ENCODE data around the gene LMX1A. TPM values are rescaled to one million over a fixed set of nuclear protein-coding genes. Genes with fewer than 3 reads are reported as not detected.

The LMX1A gene
- total RNA-seq, 1 experiment from 2014 or later: not detected

DNA sequence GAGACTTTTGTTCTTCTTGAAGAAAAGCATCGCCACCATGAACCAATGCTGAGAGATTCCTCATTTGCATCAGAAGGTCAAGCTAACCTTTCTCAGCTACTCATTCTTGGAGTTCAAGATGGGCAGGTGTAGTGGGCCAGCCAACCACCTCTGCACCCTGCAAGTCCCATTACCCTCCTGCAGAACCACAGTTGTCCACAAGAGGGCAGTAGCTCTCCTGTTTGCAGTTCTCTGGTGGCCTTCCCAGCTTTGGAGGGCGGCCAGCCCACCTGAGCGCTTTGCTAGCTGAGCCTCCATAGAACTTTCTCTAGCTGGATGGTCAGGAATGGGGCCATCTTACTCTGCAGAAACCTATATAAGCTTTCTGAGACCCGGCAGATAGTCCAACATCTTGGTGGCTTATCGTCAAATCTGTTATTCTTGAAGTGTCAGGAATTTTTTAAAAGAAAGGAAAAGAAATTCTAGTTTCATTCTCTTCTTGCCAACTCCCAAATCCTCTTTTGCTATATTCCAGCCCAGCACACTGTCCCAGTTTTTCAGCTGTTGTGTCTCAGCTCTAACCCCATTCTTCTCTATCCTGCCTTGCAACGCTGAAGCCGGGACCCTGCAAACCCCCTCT, 11.0 kb upstream of the LMX1A start:
- DNase-seq (ENCODE audit: low spot score): peak; percentile 65

DNA sequence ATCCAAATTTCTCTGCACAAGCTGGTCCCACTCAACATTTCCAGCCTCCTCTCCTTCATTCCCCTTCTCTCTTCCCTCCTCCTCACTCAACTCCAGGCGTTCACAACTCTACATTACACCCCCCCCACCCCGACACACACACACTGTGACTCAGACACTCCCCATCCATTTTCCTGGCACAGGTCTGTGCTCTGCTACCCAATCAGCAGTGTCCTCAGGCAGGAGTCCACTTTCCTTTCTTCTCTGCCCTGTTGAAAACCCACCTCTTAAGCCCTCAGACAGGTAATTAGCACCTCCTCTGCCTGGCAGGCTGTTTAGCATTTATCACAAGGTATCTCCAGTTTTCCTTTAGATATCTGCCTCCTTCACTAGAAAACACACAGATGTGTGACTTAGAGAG, 8.8 kb upstream of the LMX1A start:
- no peak for DNase-seq (ENCODE audit: low spot score)

DNA sequence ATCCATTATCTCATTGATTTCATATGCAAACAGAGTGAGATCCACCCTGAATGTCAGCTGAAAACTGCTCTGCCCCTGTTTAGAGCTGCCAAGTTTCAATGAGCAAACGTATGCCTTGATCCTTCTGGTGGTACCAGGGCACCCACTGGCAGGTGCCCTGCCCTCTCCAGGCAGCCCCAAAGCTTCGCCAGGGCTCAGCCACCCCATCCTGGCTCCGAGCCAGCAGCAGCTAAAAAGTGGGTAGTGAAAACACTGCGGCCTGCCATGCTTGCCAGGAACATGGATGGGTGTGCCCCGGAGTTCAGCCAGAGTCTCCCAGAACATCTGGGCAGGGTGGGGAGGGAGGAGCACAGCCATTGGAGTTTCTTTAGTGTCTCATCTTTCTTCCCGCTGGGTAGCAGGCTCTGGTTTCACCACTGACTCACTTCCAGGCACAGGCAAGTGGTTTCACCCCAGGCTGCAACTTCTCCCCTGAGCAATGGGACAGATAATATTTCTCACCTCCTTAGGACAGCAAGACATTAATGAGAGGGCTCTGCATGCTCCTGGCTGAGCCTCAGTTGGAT, 8.1 kb upstream of the LMX1A start:
- no peak for DNase-seq (ENCODE audit: low spot score)

DNA sequence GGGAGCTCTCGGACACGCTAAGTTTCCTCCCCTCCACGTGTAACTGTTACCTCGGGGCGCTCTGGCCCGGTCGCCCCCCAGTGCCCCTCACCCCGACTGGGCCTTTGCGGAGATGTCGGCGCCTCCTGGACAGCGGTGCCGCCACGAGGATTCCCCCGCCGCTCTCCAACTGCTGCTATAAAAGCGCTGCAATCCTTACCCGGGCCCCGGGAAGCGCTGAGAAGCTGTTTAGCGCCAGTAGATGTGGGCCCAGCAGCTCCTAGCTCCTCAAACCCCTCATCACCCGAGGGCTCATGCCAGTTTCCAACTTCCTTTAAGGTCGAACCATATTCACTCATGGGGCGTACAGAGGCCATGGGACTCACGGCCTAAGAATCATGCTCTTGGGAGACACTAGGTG, 361 bp upstream of the LMX1A start:
- no peak for DNase-seq (ENCODE audit: low spot score)

DNA sequence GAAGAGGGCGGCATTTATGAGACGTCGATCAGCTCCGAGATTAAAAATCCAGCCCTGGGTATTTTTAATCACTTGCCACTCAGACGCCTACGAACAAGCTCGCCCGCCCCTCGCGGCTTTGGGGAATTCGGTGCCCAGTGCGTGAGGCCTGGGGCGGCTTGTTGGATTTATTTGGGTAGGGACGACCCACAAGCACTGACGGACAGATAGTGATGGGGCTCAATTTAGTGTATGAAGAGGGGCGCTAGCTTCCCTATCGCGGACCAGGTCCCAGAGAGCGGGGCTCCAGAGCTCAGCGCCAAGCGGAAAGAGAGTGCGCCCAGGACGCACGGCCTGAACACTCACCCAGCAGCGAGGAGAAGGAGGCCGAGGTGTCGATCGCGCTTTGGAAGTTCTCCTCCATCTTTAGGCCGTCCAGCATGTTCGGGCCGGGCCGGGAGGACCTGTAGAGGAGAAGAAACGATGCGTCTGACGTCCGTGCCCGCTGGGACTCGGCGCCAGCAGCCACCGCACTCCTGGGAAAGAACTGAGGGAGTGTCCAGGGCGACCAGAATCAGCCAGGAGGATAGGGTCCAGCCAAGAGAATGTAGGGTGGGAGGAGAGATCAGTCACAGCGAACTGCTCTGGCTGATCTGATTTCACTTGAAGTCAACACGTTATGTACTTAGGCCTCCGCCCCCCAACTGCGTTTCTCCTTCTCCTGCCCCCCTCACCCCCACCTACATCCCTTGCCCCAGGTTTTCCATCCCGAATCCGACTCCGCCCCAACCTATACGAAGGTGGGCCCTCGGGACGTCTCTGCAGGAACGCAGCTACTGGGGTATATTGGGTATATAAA, 1.2 kb downstream of the LMX1A start:
- DNase-seq (ENCODE audit: low spot score): no peak

DNA sequence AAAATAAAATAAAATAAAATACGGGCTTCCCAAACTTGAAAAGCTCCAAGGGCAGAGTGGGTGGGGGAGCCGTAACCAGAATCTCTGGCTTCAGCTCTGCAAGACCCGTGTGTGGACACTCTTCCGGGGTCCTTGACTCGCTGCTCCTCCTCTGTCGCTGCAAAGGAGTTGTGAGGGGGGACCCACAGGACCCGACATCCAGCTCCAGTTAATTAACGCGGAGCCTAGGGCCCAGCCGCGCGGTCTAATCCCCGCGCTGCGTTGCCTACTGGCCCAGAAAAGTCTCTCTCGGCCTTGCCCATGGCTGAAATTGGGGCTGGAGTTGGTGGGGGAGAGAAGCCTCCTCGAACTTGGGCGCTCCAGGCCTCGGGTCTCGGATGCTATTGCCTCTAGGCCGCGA, 1.8 kb downstream of the LMX1A start:
- no peak for DNase-seq (ENCODE audit: low spot score)

DNA sequence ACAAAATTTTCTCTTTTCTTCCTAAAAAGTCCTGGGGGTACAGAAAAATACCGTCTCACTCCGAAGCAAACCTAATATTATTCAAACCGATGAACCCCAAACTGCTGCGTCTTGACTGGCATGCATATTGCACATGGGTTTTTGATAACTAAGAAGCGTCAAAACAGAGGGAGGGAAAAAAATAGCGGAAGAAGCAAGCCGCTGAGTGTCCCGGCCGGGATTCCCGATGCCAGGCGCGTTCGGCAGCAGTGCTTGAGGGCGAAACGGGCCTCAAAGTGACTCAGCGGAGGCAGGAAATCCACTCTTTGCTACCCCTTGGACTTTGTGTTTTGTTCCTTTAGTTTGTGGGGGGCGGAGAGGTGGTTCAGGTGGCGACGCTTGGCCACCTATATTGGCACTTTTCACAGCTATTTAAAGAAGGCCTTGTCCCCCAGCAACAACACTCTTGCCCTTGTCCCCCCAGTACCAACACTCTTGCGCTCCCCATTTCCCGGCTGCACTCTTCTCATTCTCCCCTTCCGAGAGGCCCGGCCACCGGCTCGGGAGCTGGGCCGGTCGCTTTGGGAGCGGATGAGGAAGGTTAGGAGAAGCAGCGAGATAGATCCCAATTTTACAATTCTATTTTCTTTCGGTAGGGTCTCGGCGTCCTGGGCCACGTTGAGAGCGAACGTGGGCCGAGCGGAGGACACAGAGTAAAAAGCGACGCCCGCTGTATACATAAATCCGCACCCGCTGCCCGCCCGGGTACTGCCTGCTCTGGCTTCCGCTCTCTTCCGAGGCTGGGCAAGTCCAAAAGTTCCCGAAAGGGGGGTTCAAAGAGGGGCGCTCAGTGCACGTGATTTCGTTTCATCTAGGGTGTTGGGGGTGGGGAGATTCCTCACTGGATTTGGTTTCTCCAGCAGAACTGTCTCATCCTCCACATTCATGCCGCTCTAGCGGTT, 2.5 kb downstream of the LMX1A start:
- DNase-seq (ENCODE audit: low spot score): no peak

DNA sequence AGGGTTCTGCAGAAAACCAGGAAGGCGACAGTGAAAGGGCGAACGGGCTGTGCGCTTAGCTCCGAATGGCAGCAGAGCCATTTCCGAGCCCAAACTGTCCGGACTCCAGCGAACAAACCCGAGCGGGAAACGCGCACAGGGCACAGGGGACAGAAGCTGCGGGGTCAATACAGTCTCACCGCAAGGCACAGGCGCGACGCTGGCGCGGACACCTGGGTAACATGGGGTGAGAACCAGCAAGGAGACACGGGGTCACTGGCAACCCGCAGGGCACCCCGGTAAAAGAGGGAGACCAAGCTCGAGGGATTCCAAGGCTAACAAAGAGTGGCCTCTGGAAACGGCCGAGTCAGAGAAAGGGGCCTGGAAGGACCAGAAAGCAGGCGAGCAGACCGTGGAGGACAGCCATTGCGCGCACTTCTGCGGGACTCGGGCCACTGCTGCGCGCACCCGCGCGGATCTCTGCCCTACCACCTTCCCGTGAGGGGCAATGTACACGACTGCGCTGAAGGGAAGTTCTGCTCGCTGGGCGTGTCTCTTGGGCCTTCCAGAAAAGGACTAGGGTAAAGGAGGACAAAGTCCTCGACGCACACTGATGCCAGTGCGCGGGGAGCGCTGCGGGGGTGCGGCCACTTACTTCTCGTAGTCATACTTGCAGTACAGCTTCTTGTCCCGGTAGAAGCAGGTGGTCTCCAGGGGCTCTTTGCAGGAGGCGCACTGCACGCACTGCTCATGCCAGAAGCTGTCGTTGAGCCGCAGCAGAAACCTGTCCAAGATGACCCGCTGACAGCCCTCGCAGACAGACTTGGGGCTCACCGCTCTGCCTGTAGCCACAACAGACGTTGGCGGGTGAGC, 3.8 kb downstream of the LMX1A start:
- DNase-seq (ENCODE audit: low spot score): no peak

DNA sequence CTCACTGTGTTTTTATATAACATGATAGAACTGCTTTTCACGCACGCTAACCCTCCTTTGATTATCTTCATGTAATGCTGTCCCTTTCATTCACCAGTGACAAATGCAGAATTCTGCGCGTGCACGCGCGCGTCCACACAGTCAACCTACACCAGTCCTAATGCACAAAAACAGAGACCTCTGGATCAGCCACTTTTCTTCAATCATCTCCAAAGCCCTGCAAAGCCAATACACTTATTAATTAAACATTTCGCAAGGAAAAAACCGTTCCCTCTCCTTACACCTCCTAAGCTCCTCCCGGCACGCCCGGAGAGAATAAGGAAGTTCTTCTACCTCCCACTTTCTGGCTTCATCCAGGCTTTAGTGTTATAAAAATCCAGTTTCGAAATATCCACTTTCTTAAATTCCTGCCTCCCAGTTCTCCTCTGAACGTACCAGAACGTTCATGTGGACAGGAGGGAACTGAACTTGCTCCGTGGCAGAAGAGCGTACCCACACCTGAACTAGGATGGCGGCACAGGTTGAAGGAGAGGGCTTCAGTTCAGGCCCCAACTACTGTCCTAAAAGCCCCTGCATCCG, 4.6 kb downstream of the LMX1A start:
- no peak for DNase-seq (ENCODE audit: low spot score)

DNA sequence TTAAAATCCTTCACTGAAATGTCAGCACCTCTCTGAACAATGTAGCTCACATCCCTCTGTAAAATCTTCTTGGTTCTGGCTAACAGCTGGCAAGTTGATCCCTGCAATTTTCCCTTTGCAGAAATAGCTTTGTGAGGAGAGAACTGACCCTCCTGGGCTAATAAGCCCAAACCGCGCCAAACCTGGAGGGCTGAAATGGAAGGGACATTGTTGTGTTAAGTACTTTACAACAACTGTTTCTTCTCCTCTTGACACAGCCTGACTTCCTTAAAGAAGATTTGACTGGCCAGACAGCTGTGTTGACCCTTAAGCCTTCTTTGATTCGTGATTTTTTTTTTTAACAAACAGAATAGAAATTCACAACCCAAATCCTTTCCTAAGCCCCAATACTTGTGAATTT, 5.7 kb downstream of the LMX1A start:
- DNase-seq (ENCODE audit: low spot score): no peak

DNA sequence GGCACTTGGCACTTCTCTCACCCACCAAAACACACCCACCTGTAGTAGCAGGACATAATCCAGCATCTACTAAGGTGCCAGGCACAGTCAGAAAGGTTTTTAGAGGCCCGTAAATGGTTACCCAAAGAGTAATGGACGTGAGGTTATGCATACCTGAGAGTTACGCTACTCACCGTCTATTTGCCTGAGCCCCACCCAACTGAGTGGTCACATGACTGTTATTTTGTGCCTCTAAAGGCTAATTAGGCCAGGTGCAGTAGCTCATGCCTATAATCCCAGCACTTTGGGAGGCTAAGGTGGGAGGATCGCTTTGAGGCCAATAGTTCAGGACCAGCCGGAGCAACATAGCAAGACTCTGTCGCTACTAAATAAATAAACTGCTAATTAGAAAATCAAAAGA, 11.0 kb downstream of the LMX1A start:
- no peak for DNase-seq (ENCODE audit: low spot score)

DNA sequence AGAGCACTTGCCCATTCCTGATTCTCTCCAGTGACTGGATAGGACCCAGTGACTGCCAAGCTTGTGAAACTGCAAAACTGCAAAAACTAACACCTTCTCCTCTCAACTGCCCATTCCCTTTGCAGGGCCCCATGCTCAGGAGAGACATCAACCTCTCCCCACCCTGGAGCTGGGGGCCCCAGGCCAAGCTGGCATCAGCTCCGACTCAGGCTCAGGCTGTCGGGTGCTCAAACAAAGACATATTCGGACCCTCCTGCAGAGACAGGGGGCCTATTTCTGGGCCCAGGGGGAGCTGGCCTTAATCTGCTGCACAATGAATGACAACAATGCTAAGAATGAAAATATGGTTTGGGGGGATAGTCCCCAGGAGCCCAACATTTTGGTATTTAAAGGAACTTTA, 11.8 kb downstream of the LMX1A start:
- DNase-seq (ENCODE audit: low spot score): no peak

DNA sequence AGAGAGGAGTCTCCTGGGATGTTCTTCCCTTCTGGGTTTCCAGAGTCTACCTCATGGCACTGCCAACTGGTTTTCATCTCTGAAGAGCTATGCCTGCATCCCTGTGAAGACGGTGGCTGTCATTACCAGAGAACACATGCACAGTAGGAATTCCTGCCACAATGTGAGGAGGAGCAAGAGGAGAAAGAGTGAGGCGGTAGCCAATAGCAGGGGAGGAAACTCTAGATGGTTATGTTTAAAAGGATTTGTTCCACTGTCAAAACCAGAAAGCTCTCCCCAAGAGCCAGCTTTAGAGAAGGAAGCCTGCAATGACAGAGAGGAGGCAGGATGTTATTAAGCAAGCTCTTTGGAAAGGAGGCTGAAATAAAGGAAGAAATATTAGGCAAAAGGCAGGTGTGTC, 12.3 kb downstream of the LMX1A start:
- DNase-seq (ENCODE audit: low spot score): no peak

DNA sequence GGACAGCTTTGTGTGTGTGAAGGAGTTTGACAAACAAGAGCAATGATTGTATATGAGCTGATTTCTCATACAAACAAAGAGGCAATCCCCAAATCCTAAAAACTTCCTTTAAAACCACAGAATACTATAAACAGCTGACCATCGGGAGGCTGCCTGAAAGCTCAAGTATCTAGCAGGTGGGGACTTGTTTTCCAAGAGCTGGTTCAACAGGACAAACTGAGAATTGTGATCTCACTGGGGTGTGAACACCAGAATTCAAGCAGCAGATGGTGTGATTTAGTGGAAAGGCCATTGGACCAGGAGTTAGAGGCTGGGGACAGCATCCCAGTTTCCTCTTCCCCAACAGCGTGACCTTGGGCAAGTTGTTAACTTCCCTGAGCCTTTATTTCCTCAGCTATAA, 13.9 kb downstream of the LMX1A start:
- DNase-seq (ENCODE audit: low spot score): no peak

DNA sequence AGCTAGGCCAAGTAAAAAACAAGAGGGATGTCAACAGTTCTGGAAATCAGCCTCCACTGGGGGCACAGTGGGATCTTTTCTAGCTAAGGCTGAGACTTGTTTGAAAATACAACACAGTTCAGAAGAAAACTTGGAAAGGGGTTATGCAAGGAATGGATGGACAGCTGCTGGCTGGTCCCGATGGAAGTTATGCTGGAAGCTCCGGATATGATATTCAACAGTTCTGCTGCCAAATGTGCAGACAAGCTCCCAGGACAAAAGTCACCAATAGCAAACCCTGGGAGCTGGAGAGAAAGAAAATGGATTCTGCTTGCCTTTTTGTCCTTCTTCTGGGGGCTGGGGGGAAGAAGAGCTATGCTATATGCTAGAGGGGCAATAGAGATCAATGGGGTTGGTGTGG, 14.3 kb downstream of the LMX1A start:
- DNase-seq (ENCODE audit: low spot score): no peak

DNA sequence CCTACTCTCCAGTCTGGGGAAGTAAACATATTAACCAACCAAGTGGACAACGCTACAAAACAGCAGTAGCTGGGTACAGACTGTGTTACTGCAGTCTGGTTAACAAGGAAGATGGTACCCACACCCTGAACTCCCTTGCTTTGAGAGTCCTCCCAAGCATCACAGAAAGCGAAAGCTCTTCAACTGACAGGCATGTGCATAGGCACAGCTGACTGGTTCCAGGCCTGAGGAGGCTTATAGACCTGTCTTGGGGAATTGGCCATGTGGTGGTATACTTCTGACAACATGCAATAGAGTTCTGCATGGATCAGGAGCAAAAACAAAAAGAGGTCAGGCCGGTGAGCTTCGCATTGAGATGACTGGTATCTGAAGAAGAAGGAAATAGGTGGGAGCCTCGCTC, 17.4 kb downstream of the LMX1A start:
- DNase-seq (ENCODE audit: low spot score): no peak

DNA sequence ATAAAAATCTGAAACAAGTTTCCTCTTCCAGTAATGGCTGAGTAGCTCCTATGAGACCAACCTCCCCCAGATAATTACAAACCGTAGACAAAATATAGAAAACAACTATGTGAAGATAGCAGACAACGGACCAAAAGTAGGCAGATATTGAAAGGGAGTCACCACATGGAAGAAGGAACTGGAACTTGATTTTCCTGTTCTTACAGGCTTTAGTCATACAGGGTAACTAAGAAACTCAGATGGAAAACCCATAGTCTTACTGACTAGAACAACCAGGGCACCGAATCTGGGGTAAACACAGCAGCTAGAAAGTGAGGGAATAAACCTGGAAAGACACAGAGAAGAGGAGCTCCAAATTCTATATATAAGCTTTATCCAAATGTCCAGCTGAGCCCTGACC, 26.0 kb downstream of the LMX1A start:
- DNase-seq (ENCODE audit: low spot score): no peak

DNA sequence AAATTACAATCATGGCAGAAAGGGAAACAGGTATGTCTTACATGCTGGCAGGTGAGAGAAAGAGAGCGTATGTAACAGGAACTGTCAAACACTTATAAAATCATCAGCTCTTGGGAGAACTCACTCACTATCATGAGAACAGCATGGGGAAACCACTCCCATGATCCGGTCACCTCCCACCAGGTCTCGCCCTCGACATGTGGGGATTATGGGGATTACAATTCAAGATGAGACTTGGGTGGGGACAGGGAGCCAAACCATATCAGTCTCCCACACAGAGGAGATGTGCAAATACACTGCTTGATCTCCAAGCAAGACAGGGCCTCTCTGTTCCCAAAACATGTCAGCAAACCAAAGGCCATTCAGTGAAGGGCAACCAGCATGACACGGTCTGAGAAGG, 27.4 kb downstream of the LMX1A start:
- no peak for DNase-seq (ENCODE audit: low spot score)

DNA sequence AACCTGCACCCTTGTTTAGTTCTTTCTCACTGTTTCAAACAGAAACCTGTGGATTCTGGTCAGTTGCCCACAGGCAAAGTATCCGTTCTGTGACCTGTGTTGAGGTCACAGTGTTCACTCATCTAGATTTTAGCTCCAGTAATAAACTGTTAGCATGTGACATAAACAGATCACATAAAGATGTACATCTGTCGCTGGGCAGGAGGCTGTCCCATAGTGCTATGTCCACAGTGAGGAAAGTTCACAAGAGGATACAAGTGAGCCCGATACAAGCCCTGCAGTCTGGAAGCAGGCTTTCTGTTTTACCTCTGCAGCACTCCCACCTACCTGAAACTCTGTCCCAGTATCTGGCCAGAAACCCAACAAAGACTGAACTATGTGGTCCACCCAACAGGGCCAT, 28.4 kb downstream of the LMX1A start:
- no peak for DNase-seq (ENCODE audit: low spot score)

DNA sequence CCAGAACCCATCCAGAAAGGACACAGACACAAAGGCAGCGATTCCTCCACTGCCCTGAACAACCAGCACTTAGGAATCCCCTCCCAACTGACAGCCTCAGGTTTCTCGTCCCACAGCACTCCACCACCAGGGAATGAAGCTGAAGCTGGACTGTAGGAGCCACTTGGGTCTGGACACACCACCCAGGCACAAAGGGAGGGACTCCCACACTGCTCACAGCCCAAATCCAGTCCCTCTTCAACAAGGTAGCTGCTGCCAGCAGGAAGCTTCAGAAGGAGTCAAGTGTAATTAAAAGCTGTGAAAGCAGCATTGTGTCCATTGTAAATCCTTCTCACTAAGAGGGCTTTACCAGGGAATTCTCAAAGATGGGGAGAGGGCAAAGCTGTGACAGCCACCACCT, 29.0 kb downstream of the LMX1A start:
- DNase-seq (ENCODE audit: low spot score): no peak

All from A172 (cell line).